Measurements from ENCODE around the gene LRRC4C.
"Not testable (repeated sequence)": the region's sequence is repeated elsewhere in the genome, so short reads cannot be mapped to it uniquely, and the experiment has no call there.

The LRRC4C gene

GRCh38 chr11:40168414-40168813 is 1291.0 kb downstream of the LRRC4C start:
- no peak for DNase-seq (ENCODE audit: low read depth)

- not testable (repeated sequence) for DNase-seq (ENCODE audit: low read depth)
These were observed 1291.6 kb downstream of the LRRC4C start for GRCh38 chr11:40167805-40168204.

GRCh38 chr11:40166892-40167291 is 1292.6 kb downstream of the LRRC4C start:
- peak; percentile 35 for DNase-seq (ENCODE audit: low read depth)

- DNase-seq (ENCODE audit: low read depth) = no peak
These were observed 1296.3 kb downstream of the LRRC4C start for GRCh38 chr11:40162901-40163883.

- no peak for DNase-seq (ENCODE audit: low read depth)
These were observed 1297.5 kb downstream of the LRRC4C start for GRCh38 chr11:40161854-40162410.

- DNase-seq (ENCODE audit: low read depth) = no peak
These were observed 1299.0 kb downstream of the LRRC4C start for GRCh38 chr11:40160418-40160817.

GRCh38 chr11:40149721-40150120 is 1309.7 kb downstream of the LRRC4C start:
- DNase-seq (ENCODE audit: low read depth) = no peak

GRCh38 chr11:40140560-40140959 is 1318.9 kb downstream of the LRRC4C start:
- peak; percentile 2 for DNase-seq (ENCODE audit: low read depth)

GRCh38 chr11:40139536-40139935 is 1319.9 kb downstream of the LRRC4C start:
- DNase-seq (ENCODE audit: low read depth) = no peak

- DNase-seq (ENCODE audit: low read depth) = no peak
These were observed 1320.4 kb downstream of the LRRC4C start for GRCh38 chr11:40139066-40139465.

- no peak for DNase-seq (ENCODE audit: low read depth)
These were observed 1324.5 kb downstream of the LRRC4C start for GRCh38 chr11:40134820-40135570.

- DNase-seq (ENCODE audit: low read depth) = no peak
These were observed 1326.0 kb downstream of the LRRC4C start for GRCh38 chr11:40133498-40133897.

- DNase-seq (ENCODE audit: low read depth) = no peak
These were observed 1326.5 kb downstream of the LRRC4C start for GRCh38 chr11:40132912-40133311.

GRCh38 chr11:40130427-40130826 is 1329.0 kb downstream of the LRRC4C start:
- peak; percentile 10 for DNase-seq (ENCODE audit: low read depth)

- DNase-seq (ENCODE audit: low read depth) = peak; percentile 9
These were observed 1330.2 kb downstream of the LRRC4C start for GRCh38 chr11:40129266-40129665.

- peak; percentile 15 for DNase-seq (ENCODE audit: low read depth)
These were observed 1334.4 kb downstream of the LRRC4C start for GRCh38 chr11:40125054-40125453.

GRCh38 chr11:40119661-40120060 is 1339.8 kb downstream of the LRRC4C start:
- no peak for DNase-seq (ENCODE audit: low read depth)

GRCh38 chr11:40118780-40119179 is 1340.7 kb downstream of the LRRC4C start:
- no peak for DNase-seq (ENCODE audit: low read depth)

GRCh38 chr11:40118026-40118425 is 1341.4 kb downstream of the LRRC4C start:
- no peak for DNase-seq (ENCODE audit: low read depth)

GRCh38 chr11:40104941-40105550 is 1354.4 kb downstream of the LRRC4C start:
- no peak for DNase-seq (ENCODE audit: low read depth)

- DNase-seq (ENCODE audit: low read depth) = no peak
These were observed 1358.7 kb downstream of the LRRC4C start for GRCh38 chr11:40100781-40101180.

- DNase-seq (ENCODE audit: low read depth) = no peak
These were observed 1359.3 kb downstream of the LRRC4C start for GRCh38 chr11:40100162-40100553.

Measured in ELR (cell line).